SK-N-SH treated with all-trans-retinoic acid at 6 μM for 48 hours (cell line): ENCODE results near the gene MAGOHB.

Experiments
- ATAC-seq: fragments of 200-7000 bp; cut with Tn5 transposase; 3 replicates; pipeline ENCODE4 v1.9.1; 2020; ENCODE audit warnings: mild to moderate bottlenecking, moderate library complexity
- ARNTL ChIP-seq: fragments of 450-650 bp; formaldehyde crosslinking; IDR thresholded peaks from 2 replicates; pipeline ENCODE4 v1.5.0; 2020; ENCODE audit warnings: low read depth, mild to moderate bottlenecking, moderate library complexity, borderline replicate concordance
- BACH2 ChIP-seq: fragments of 250-450 bp; sonication (Bioruptor Pico); IDR thresholded peaks from 2 replicates; pipeline ENCODE4 v1.9.0; 2021; ENCODE audit warnings: mild to moderate bottlenecking, borderline replicate concordance
- CSDC2 ChIP-seq: fragments of 250-450 bp; sonication (Bioruptor Pico); IDR thresholded peaks from 2 replicates; pipeline ENCODE4 v1.5.0; 2020; ENCODE audit warnings: mild to moderate bottlenecking, moderate library complexity
- ESRRG ChIP-seq: fragments of 250-450 bp; sonication (Bioruptor Pico); IDR thresholded peaks from 2 replicates; pipeline ENCODE4 v1.6.1; 2021; ENCODE audit warnings: mild to moderate bottlenecking
- GLIS3 ChIP-seq: fragments of 250-450 bp; sonication (Bioruptor Pico); IDR thresholded peaks from 2 replicates; pipeline ENCODE4 v1.5.0; 2020; ENCODE audit warnings: mild to moderate bottlenecking, moderate library complexity
- ISL1 ChIP-seq: fragments of 250-450 bp; sonication (Bioruptor Pico); IDR thresholded peaks from 2 replicates; pipeline ENCODE4 v2.1.2; 2022; ENCODE audit warnings: mild to moderate bottlenecking, moderate library complexity
- OSR1 ChIP-seq: fragments of 250-450 bp; sonication (Bioruptor Pico); IDR thresholded peaks from 2 replicates; pipeline ENCODE4 v1.8.0; 2022; ENCODE audit warnings: moderate library complexity, mild to moderate bottlenecking, inconsistent platforms
- PPARA ChIP-seq: fragments of 250-450 bp; sonication (Bioruptor Pico); IDR thresholded peaks from 2 replicates; pipeline ENCODE4 v1.5.0; 2020; ENCODE audit warnings: mild to moderate bottlenecking, borderline replicate concordance
- RARB ChIP-seq: fragments of 250-450 bp; sonication (Bioruptor Pico); IDR thresholded peaks from 2 replicates; pipeline ENCODE4 v1.8.0; 2021; ENCODE audit warnings: mild to moderate bottlenecking, moderate library complexity
- SNAI2 ChIP-seq: fragments of 250-450 bp; sonication (Bioruptor Pico); IDR thresholded peaks from 2 replicates; pipeline ENCODE4 v1.5.0; 2020; ENCODE audit warnings: mild to moderate bottlenecking, moderate library complexity
- TCF4 ChIP-seq: fragments of 250-450 bp; sonication (Bioruptor Pico); IDR thresholded peaks from 2 replicates; pipeline ENCODE4 v1.8.0; 2021; ENCODE audit warnings: mild to moderate bottlenecking, moderate library complexity, borderline replicate concordance
- TOX ChIP-seq: fragments of 250-450 bp; sonication (Bioruptor Pico); IDR thresholded peaks from 2 replicates; pipeline ENCODE4 v1.8.0; 2021; ENCODE audit warnings: mild to moderate bottlenecking, moderate library complexity, borderline replicate concordance
- ZC3H10 ChIP-seq: fragments of 250-450 bp; sonication (Bioruptor Pico); IDR thresholded peaks from 2 replicates; pipeline ENCODE4 v1.5.1; 2021; ENCODE audit warnings: mild to moderate bottlenecking, moderate library complexity
- ZFP3 ChIP-seq: fragments of 250-450 bp; sonication (Bioruptor Pico); IDR thresholded peaks from 2 replicates; pipeline ENCODE4 v1.5.0; 2020; ENCODE audit warnings: mild to moderate bottlenecking, moderate library complexity
- ZFP30 ChIP-seq: fragments of 450-650 bp; formaldehyde crosslinking; IDR thresholded peaks from 2 replicates; pipeline ENCODE4 v1.5.0; 2022; ENCODE audit warnings: mild to moderate bottlenecking, moderate library complexity
- ZNF565 ChIP-seq: fragments of 450-650 bp; formaldehyde crosslinking; conservative IDR thresholded peaks from 2 replicates; pipeline ENCODE4 v1.5.0; 2020; ENCODE audit warnings: low read depth, mild to moderate bottlenecking, moderate library complexity
- ZNF70 ChIP-seq: fragments of 450-650 bp; formaldehyde crosslinking; IDR thresholded peaks from 2 replicates; pipeline ENCODE4 v1.5.0; 2020; ENCODE audit warnings: mild to moderate bottlenecking, moderate library complexity
- ZNF8 ChIP-seq: fragments of 450-650 bp; formaldehyde crosslinking; IDR thresholded peaks from 2 replicates; pipeline ENCODE4 v1.5.0; 2020; ENCODE audit warnings: mild to moderate bottlenecking, moderate library complexity
- TF ChIP-seq, protein P1 (sequence below): fragments of 250-450 bp; sonication (Bioruptor Pico); IDR thresholded peaks from 2 replicates; pipeline ENCODE4 v1.8.0; 2020; ENCODE audit warnings: mild to moderate bottlenecking, moderate library complexity, borderline replicate concordance
- TF ChIP-seq, protein P2 (sequence below): fragments of 250-450 bp; sonication (Bioruptor Pico); IDR thresholded peaks from 2 replicates; pipeline ENCODE4 v1.5.1; 2021; ENCODE audit warnings: mild to moderate bottlenecking, moderate library complexity
- TF ChIP-seq, protein P3 (sequence below): fragments of 250-450 bp; sonication (Bioruptor Pico); IDR thresholded peaks from 2 replicates; pipeline ENCODE4 v1.8.0; 2021; ENCODE audit warnings: low read depth, mild to moderate bottlenecking, moderate library complexity, borderline replicate concordance
- TF ChIP-seq, protein P4 (sequence below): fragments of 250-450 bp; sonication (Bioruptor Pico); IDR thresholded peaks from 2 replicates; pipeline ENCODE4 v1.5.0; 2020; ENCODE audit warnings: mild to moderate bottlenecking, moderate library complexity
- TF ChIP-seq, protein P5 (sequence below): fragments of 250-450 bp; sonication (Bioruptor Pico); IDR thresholded peaks from 2 replicates; pipeline ENCODE4 v1.5.1; 2020; ENCODE audit warnings: low read depth, mild to moderate bottlenecking, moderate library complexity

Gene MAGOHB

DNA sequence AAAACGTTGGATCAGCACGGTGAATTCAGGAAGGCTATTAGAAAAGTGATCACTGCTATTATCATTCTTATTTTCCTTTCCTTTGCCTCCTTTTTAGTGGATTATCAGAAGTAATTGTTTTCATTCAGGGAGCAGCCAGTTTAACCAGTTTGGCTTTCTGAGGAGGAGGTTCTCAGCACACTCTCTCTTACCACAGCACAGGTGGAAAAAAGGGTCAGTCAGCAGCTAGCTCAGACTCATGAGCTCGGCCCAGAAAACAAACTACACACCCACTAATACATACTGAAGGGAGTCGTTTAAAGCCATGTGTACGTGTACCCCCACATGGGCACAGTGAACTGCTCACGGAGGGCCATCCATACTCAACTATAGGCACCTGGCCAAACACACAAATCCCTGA, 23.2 kb upstream of the MAGOHB start:
- ATAC-seq = no peak
- TF ChIP-seq CSDC2 (CRISPR knock-in tag) (no peak), ZC3H10 (CRISPR knock-in tag) (no peak), ESRRG (CRISPR knock-in tag) (no peak), BACH2 (CRISPR knock-in tag) (no peak), PPARA (CRISPR knock-in tag) (no peak), SNAI2 (no peak), TOX (CRISPR knock-in tag) (no peak), ZFP3 (CRISPR knock-in tag) (no peak), RARB (no peak), ZNF565 (CRISPR knock-in tag) (no peak), ISL1 (CRISPR knock-in tag) (no peak), GLIS3 (CRISPR knock-in tag) (no peak), OSR1 (CRISPR knock-in tag) (no peak), ARNTL (CRISPR knock-in tag) (no peak), ZFP30 (CRISPR knock-in tag) (no peak), TCF4 (CRISPR knock-in tag) (no peak)
- TF ChIP-seq, protein P1, sequence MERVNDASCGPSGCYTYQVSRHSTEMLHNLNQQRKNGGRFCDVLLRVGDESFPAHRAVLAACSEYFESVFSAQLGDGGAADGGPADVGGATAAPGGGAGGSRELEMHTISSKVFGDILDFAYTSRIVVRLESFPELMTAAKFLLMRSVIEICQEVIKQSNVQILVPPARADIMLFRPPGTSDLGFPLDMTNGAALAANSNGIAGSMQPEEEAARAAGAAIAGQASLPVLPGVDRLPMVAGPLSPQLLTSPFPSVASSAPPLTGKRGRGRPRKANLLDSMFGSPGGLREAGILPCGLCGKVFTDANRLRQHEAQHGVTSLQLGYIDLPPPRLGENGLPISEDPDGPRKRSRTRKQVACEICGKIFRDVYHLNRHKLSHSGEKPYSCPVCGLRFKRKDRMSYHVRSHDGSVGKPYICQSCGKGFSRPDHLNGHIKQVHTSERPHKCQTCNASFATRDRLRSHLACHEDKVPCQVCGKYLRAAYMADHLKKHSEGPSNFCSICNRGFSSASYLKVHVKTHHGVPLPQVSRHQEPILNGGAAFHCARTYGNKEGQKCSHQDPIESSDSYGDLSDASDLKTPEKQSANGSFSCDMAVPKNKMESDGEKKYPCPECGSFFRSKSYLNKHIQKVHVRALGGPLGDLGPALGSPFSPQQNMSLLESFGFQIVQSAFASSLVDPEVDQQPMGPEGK (CRISPR knock-in tag) = no peak
- TF ChIP-seq, protein P2, sequence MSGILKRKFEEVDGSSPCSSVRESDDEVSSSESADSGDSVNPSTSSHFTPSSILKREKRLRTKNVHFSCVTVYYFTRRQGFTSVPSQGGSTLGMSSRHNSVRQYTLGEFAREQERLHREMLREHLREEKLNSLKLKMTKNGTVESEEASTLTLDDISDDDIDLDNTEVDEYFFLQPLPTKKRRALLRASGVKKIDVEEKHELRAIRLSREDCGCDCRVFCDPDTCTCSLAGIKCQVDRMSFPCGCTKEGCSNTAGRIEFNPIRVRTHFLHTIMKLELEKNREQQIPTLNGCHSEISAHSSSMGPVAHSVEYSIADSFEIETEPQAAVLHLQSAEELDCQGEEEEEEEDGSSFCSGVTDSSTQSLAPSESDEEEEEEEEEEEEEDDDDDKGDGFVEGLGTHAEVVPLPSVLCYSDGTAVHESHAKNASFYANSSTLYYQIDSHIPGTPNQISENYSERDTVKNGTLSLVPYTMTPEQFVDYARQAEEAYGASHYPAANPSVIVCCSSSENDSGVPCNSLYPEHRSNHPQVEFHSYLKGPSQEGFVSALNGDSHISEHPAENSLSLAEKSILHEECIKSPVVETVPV (CRISPR knock-in tag) = no peak
- TF ChIP-seq, protein P3, sequence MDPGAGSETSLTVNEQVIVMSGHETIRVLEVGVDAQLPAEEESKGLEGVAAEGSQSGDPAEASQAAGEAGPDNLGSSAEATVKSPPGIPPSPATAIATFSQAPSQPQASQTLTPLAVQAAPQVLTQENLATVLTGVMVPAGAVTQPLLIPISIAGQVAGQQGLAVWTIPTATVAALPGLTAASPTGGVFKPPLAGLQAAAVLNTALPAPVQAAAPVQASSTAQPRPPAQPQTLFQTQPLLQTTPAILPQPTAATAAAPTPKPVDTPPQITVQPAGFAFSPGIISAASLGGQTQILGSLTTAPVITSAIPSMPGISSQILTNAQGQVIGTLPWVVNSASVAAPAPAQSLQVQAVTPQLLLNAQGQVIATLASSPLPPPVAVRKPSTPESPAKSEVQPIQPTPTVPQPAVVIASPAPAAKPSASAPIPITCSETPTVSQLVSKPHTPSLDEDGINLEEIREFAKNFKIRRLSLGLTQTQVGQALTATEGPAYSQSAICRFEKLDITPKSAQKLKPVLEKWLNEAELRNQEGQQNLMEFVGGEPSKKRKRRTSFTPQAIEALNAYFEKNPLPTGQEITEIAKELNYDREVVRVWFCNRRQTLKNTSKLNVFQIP = no peak

DNA sequence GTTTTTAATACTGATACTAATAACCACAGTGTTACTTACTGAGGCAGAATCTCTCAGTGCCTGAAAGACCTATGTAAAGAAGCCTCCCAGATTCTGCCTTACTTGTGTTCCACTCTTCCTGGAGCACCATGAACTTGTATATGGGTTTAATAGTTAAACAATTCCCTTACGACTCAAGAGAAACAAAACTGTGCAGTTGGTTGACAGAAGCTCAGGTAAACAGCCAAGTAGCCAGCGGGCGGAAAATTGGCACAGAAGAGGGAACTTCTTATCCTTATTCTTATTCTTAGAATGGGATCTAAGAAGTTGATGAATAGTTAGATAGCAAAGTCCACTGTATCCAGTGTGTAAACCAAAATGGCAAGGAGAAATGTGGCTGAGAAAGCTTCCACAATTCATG, 22.7 kb upstream of the MAGOHB start:
- no peak for ATAC-seq

More for the DNA sequence above, 22.7 kb upstream of the MAGOHB start:
- TF ChIP-seq CSDC2 (CRISPR knock-in tag) (no peak), TOX (CRISPR knock-in tag) (no peak), RARB (no peak), OSR1 (CRISPR knock-in tag) (no peak), ZNF8 (CRISPR knock-in tag) (no peak), ZNF70 (CRISPR knock-in tag) (no peak), ESRRG (CRISPR knock-in tag) (no peak), ARNTL (CRISPR knock-in tag) (no peak), TCF4 (CRISPR knock-in tag) (no peak), SNAI2 (no peak), ZNF565 (CRISPR knock-in tag) (no peak), BACH2 (CRISPR knock-in tag) (no peak), GLIS3 (CRISPR knock-in tag) (no peak), PPARA (CRISPR knock-in tag) (no peak), ZFP3 (CRISPR knock-in tag) (no peak), ZC3H10 (CRISPR knock-in tag) (no peak)
- TF ChIP-seq, protein P3 = no peak
- TF ChIP-seq, protein P2 (CRISPR knock-in tag) = no peak
- TF ChIP-seq, protein P4, sequence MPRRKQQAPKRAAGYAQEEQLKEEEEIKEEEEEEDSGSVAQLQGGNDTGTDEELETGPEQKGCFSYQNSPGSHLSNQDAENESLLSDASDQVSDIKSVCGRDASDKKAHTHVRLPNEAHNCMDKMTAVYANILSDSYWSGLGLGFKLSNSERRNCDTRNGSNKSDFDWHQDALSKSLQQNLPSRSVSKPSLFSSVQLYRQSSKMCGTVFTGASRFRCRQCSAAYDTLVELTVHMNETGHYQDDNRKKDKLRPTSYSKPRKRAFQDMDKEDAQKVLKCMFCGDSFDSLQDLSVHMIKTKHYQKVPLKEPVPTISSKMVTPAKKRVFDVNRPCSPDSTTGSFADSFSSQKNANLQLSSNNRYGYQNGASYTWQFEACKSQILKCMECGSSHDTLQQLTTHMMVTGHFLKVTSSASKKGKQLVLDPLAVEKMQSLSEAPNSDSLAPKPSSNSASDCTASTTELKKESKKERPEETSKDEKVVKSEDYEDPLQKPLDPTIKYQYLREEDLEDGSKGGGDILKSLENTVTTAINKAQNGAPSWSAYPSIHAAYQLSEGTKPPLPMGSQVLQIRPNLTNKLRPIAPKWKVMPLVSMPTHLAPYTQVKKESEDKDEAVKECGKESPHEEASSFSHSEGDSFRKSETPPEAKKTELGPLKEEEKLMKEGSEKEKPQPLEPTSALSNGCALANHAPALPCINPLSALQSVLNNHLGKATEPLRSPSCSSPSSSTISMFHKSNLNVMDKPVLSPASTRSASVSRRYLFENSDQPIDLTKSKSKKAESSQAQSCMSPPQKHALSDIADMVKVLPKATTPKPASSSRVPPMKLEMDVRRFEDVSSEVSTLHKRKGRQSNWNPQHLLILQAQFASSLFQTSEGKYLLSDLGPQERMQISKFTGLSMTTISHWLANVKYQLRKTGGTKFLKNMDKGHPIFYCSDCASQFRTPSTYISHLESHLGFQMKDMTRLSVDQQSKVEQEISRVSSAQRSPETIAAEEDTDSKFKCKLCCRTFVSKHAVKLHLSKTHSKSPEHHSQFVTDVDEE (CRISPR knock-in tag) = no peak
- TF ChIP-seq, protein P5, sequence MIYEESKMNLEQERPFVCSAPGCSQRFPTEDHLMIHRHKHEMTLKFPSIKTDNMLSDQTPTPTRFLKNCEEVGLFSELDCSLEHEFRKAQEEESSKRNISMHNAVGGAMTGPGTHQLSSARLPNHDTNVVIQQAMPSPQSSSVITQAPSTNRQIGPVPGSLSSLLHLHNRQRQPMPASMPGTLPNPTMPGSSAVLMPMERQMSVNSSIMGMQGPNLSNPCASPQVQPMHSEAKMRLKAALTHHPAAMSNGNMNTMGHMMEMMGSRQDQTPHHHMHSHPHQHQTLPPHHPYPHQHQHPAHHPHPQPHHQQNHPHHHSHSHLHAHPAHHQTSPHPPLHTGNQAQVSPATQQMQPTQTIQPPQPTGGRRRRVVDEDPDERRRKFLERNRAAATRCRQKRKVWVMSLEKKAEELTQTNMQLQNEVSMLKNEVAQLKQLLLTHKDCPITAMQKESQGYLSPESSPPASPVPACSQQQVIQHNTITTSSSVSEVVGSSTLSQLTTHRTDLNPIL (CRISPR knock-in tag) = no peak
